ENCODE data around the gene SH3BGRL2. TPM values are rescaled to one million over a fixed set of nuclear protein-coding genes. Genes with fewer than 3 reads are reported as not detected.

Gene SH3BGRL2
- total RNA-seq, 1 donor from 2014 or later: not detected

DNA sequence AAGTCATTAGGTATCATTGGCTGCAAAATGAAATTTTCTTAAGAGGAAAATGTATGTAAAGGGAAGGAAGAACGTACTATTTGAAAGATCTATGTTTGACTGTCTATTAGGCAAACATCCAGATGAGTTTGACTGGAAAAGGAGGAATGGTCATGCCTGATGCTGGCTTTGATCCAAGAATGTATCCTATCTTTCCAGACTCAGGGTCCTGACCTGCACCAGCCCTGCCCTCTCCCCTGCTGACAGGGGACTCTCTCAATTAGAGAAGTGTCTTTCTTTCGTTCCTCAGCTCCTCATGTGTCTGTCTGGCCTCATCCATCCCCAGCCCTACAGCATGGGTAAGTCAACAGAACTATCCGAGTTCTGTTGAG, 21.9 kb upstream of the SH3BGRL2 start:
- DNase-seq (no peak), ATAC-seq (ENCODE audit: low read depth) (no peak)
- no peaks in the 10 kb centered on the region for H3K4me1 Mint-ChIP-seq
- intact Hi-C loops (cut with micrococcal nuclease): no loop called here
- TF ChIP-seq, protein P1, sequence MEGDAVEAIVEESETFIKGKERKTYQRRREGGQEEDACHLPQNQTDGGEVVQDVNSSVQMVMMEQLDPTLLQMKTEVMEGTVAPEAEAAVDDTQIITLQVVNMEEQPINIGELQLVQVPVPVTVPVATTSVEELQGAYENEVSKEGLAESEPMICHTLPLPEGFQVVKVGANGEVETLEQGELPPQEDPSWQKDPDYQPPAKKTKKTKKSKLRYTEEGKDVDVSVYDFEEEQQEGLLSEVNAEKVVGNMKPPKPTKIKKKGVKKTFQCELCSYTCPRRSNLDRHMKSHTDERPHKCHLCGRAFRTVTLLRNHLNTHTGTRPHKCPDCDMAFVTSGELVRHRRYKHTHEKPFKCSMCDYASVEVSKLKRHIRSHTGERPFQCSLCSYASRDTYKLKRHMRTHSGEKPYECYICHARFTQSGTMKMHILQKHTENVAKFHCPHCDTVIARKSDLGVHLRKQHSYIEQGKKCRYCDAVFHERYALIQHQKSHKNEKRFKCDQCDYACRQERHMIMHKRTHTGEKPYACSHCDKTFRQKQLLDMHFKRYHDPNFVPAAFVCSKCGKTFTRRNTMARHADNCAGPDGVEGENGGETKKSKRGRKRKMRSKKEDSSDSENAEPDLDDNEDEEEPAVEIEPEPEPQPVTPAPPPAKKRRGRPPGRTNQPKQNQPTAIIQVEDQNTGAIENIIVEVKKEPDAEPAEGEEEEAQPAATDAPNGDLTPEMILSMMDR (IDR thresholded peaks at IDR 0.05): no peak
- ChIA-PET POLR2A (no interaction called here), CTCF (no interaction called here)
- H3K9me3 Mint-ChIP-seq: no peaks in the 10 kb centered on the region
- H3K27ac Mint-ChIP-seq: no peak overlapping the region
- no peak overlapping the region for H3K4me3 Mint-ChIP-seq
- no peaks in the 10 kb centered on the region for H3K27me3 Mint-ChIP-seq
- no peaks in the 10 kb centered on the region for H3K36me3 Mint-ChIP-seq (ENCODE audit: low read depth)

- POLR2A ChIA-PET: no interaction called here
- Mint-ChIP-seq H3K9me3 (no peaks in the 10 kb centered on the region), H3K4me3 (no peak overlapping the region), H3K4me1 (no peaks in the 10 kb centered on the region), H3K27ac (no peak overlapping the region), H3K27me3 (no peaks in the 10 kb centered on the region), H3K36me3 (ENCODE audit: low read depth) (no peaks in the 10 kb centered on the region)
- DNase-seq (no peak), ATAC-seq (ENCODE audit: low read depth) (no peak)
- CTCF ChIA-PET: no interaction called here
- intact Hi-C loops (cut with micrococcal nuclease): no loop called here
- TF ChIP-seq, protein P1 (IDR thresholded peaks at IDR 0.05): no peak
These were observed 20.7 kb upstream of the SH3BGRL2 start for GRCh38 chr6:79610306-79611009.

- Mint-ChIP-seq H3K9me3 (no peaks in the 10 kb centered on the region), H3K36me3 (ENCODE audit: low read depth) (no peaks in the 10 kb centered on the region), H3K4me1 (no peaks in the 10 kb centered on the region), H3K27me3 (peaks cover 2% of the 10 kb centered on the region), H3K27ac (no peak overlapping the region), H3K4me3 (no peak overlapping the region)
- no peak for DNase-seq
- TF ChIP-seq, protein P1 (IDR thresholded peaks at IDR 0.05): no peak
- POLR2A ChIA-PET: no interaction called here
- ATAC-seq (ENCODE audit: low read depth): no peak
- intact Hi-C loops (cut with micrococcal nuclease): no loop called here
- CTCF ChIA-PET: no interaction called here
These were observed 18.7 kb upstream of the SH3BGRL2 start for GRCh38 chr6:79612457-79612856.

DNA sequence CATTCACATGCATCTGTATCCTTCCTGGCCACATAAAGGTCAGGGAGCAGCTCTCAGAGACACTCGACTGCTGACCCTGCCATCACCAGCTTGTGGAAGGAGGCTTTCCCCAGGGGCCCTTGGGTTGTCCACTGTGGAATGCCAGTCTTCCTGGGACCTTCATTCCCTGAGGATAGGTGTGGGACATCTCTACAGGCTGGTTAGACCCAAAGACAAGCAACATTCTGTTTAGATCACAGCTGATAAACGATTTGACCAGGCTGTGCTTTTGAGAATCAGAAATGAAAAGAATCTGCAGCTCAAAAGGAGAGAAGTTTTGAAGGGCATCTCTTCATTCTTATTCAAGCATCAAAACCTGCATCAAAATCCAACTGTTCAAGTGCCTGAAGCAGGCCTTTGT, 18.2 kb upstream of the SH3BGRL2 start:
- CTCF ChIA-PET: no interaction called here
- Mint-ChIP-seq H3K36me3 (ENCODE audit: low read depth) (no peaks in the 10 kb centered on the region), H3K4me3 (no peak overlapping the region), H3K27me3 (peaks cover 2% of the 10 kb centered on the region), H3K9me3 (no peaks in the 10 kb centered on the region), H3K27ac (no peak overlapping the region), H3K4me1 (no peaks in the 10 kb centered on the region)
- DNase-seq: no peak
- intact Hi-C loops (cut with micrococcal nuclease): no loop called here
- TF ChIP-seq, protein P1 (IDR thresholded peaks at IDR 0.05): no peak
- ATAC-seq (ENCODE audit: low read depth): no peak
- POLR2A ChIA-PET: no interaction called here

GRCh38 chr6:79613912-79614311, 17.2 kb upstream of the SH3BGRL2 start:
- ChIA-PET CTCF (no interaction called here), POLR2A (no interaction called here)
- no peaks in the 10 kb centered on the region for H3K36me3 Mint-ChIP-seq (ENCODE audit: low read depth)
- H3K4me1 Mint-ChIP-seq: no peaks in the 10 kb centered on the region
- intact Hi-C loops (cut with micrococcal nuclease): no loop called here
- no peaks in the 10 kb centered on the region for H3K9me3 Mint-ChIP-seq
- TF ChIP-seq, protein P1 (IDR thresholded peaks at IDR 0.05): no peak
- no peak overlapping the region for H3K27ac Mint-ChIP-seq
- no peak overlapping the region for H3K4me3 Mint-ChIP-seq
- H3K27me3 Mint-ChIP-seq: peaks cover 2% of the 10 kb centered on the region
- ATAC-seq (ENCODE audit: low read depth): no peak
- DNase-seq: no peak

Measured in activated B cell treated with CpG ODN at 0.5 μM for 24 hours (primary cell).